ENCODE data around the gene HSPB1.
A peak's percentile ranks its signal among the peaks of the same experiment; 100 is the strongest.
"Not testable (repeated sequence)": the region's sequence is repeated elsewhere in the genome, so short reads cannot be mapped to it uniquely, and the experiment has no call there.

The HSPB1 gene

GRCh38 chr7:76302347-76303201 lies at the start of gene HSPB1:
Gene HSPB1, plus strand, starts transcription at chr7:76302673. Its CDS starts 40 bp downstream, at chr7:76302713.
- H3K27ac ChIP-seq, result peak within 1 kb of the TSS; percentile 79 to 99 (median 93)
- H3K4me3 ChIP-seq, result peak within 1 kb of the TSS; percentile 71 to 97 (median 83)

GRCh38 chr7:76254781-76255180 lies 47.7 kb upstream of the HSPB1 start:
- H3K27ac ChIP-seq, result no peak overlapping the region
- H3K4me3 ChIP-seq, result no peak overlapping the region

- Histone ChIP-seq H3K27ac (no peak overlapping the region), H3K4me3 (no peak overlapping the region)
Observed at GRCh38 chr7:76257973-76258372, 44.5 kb upstream of the HSPB1 start.

- Histone ChIP-seq H3K27ac (no peak overlapping the region), H3K4me3 (peak overlapping the region in 3 of 7 experiments; percentile 3 to 4 (median 4))
Observed at GRCh38 chr7:76259124-76260093, 43.1 kb upstream of the HSPB1 start.

- Histone ChIP-seq H3K4me3 (peak overlapping the region in 3 of 7 experiments; percentile 3 to 4 (median 4)), H3K27ac (no peak overlapping the region)
Observed at GRCh38 chr7:76260171-76260703, 42.2 kb upstream of the HSPB1 start.

GRCh38 chr7:76261329-76261728 lies 41.1 kb upstream of the HSPB1 start:
- no peak overlapping the region for H3K4me3 ChIP-seq
- no peak overlapping the region for H3K27ac ChIP-seq

GRCh38 chr7:76261931-76262330 lies 40.5 kb upstream of the HSPB1 start:
- no peak overlapping the region for H3K27ac ChIP-seq
- H3K4me3 ChIP-seq, result no peak overlapping the region

- H3K4me3 ChIP-seq, result no peak overlapping the region
- no peak overlapping the region for H3K27ac ChIP-seq
Observed at GRCh38 chr7:76262683-76263402, 39.6 kb upstream of the HSPB1 start.

- H3K27ac ChIP-seq, result no peak overlapping the region
- H3K4me3 ChIP-seq, result no peak overlapping the region
Observed at GRCh38 chr7:76265299-76265698, 37.2 kb upstream of the HSPB1 start.

- peak overlapping the region in 2 of 7 experiments; percentile 3 to 25 for H3K4me3 ChIP-seq
- H3K27ac ChIP-seq, result no peak overlapping the region
Observed at GRCh38 chr7:76267107-76267893, 35.2 kb upstream of the HSPB1 start.

- H3K4me3 ChIP-seq, result no peak overlapping the region
- no peak overlapping the region for H3K27ac ChIP-seq
Observed at GRCh38 chr7:76267894-76268183, 34.6 kb upstream of the HSPB1 start.

GRCh38 chr7:76268376-76268775 lies 34.1 kb upstream of the HSPB1 start:
- Histone ChIP-seq H3K4me3 (no peak overlapping the region), H3K27ac (no peak overlapping the region)

- H3K27ac ChIP-seq, result no peak overlapping the region
- H3K4me3 ChIP-seq, result no peak overlapping the region
Observed at GRCh38 chr7:76269895-76270294, 32.6 kb upstream of the HSPB1 start.

GRCh38 chr7:76271384-76271783 lies 31.1 kb upstream of the HSPB1 start:
- not testable (repeated sequence) for H3K27ac ChIP-seq, H3K4me3 ChIP-seq

- no peak overlapping the region for H3K4me3 ChIP-seq
- H3K27ac ChIP-seq, result no peak overlapping the region
Observed at GRCh38 chr7:76272142-76272541, 30.3 kb upstream of the HSPB1 start.

GRCh38 chr7:76272851-76273497 lies 29.5 kb upstream of the HSPB1 start:
- Histone ChIP-seq H3K4me3 (no peak overlapping the region), H3K27ac (no peak overlapping the region)

GRCh38 chr7:76273503-76273902 lies 29.0 kb upstream of the HSPB1 start:
- no peak overlapping the region for H3K4me3 ChIP-seq
- no peak overlapping the region for H3K27ac ChIP-seq

- no peak overlapping the region for H3K27ac ChIP-seq
- no peak overlapping the region for H3K4me3 ChIP-seq
Observed at GRCh38 chr7:76278540-76278939, 23.9 kb upstream of the HSPB1 start.

- Histone ChIP-seq H3K27ac (no peak overlapping the region), H3K4me3 (no peak overlapping the region)
Observed at GRCh38 chr7:76280408-76280807, 22.1 kb upstream of the HSPB1 start.
